ENCODE measurements around the gene ARFGAP2. TPM values are rescaled to one million over a fixed set of nuclear protein-coding genes. Genes with fewer than 3 reads are reported as not detected.

Gene ARFGAP2
- total RNA-seq, 1 donor from 2014 or later, result 110 TPM

DNA sequence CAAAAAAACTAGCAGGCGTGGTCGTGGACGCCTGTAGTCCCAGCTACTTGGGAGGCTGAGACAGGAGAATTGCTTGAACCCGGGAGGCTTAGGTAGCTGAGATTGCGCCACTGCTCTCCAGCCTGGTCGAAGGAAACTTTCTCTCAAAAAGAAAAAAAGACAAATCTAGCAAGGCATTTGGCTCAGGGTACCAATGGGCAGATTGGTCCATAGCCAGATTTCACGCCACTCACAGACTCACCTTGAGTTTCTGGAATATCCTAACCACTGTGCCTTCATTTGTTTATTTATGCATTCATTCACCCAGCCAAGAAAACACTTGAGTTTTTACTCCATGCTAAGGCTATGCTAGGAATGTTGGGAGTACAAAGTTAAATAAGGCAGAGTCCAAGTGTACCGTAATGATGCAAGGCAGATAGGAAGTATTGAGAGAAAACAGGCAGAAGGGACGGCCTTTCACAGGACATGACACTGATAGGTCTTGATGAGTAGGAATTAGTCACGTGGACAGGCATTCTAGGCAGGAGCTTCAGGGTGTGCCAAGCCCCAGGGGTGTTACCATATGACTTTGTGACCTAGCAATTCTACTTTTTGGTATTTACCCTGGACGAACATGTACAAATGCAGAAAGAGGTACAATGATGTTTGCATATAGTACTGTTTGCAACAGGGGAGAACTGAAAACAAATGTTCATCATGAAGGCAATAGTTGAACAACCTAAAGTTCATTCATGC, 12.6 kb upstream of the ARFGAP2 start:
- Mint-ChIP-seq H3K4me3 (peak overlapping the region; percentile 7), H3K4me1 (peaks cover 32% of the 10 kb centered on the region), H3K27ac (ENCODE audit: unreplicated experiment) (no peak overlapping the region), H3K9me3 (no peaks in the 10 kb centered on the region), H3K36me3 (ENCODE audit: low read depth) (no peaks in the 10 kb centered on the region), H3K27me3 (ENCODE audit: low read depth) (peaks cover 77% of the 10 kb centered on the region)
- TF ChIP-seq, protein P1, sequence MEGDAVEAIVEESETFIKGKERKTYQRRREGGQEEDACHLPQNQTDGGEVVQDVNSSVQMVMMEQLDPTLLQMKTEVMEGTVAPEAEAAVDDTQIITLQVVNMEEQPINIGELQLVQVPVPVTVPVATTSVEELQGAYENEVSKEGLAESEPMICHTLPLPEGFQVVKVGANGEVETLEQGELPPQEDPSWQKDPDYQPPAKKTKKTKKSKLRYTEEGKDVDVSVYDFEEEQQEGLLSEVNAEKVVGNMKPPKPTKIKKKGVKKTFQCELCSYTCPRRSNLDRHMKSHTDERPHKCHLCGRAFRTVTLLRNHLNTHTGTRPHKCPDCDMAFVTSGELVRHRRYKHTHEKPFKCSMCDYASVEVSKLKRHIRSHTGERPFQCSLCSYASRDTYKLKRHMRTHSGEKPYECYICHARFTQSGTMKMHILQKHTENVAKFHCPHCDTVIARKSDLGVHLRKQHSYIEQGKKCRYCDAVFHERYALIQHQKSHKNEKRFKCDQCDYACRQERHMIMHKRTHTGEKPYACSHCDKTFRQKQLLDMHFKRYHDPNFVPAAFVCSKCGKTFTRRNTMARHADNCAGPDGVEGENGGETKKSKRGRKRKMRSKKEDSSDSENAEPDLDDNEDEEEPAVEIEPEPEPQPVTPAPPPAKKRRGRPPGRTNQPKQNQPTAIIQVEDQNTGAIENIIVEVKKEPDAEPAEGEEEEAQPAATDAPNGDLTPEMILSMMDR (conservative IDR thresholded peaks at IDR 0.05), result no peak
- no peak for DNase-seq (ENCODE audit: low read depth, low spot score)

DNA sequence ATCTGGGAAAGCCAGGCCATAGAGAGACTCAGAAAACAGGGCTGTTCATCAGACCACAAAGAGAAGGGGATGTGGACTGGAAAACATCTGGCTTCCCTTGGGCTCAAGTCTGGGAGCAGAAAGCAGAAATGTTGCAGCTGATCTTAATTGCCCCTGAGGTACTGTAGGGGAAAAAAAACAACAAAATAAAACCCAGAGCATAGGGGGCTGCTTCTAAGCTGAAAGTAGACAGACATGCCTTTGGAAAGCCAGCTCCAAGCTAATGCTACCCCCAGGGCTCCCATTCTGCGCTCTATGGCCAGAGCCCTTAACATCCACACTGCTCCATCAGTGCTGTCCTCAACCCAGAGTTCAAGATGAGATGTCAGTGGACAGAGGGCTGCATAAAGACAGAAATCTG, 11.6 kb upstream of the ARFGAP2 start:
- peaks cover 82% of the 10 kb centered on the region for H3K27me3 Mint-ChIP-seq (ENCODE audit: low read depth)
- H3K4me1 Mint-ChIP-seq, result peaks cover 25% of the 10 kb centered on the region
- no peaks in the 10 kb centered on the region for H3K9me3 Mint-ChIP-seq
- H3K36me3 Mint-ChIP-seq (ENCODE audit: low read depth), result no peaks in the 10 kb centered on the region
- no peak for DNase-seq (ENCODE audit: low read depth, low spot score)
- TF ChIP-seq, protein P1 (conservative IDR thresholded peaks at IDR 0.05), result no peak
- no peak overlapping the region for H3K27ac Mint-ChIP-seq (ENCODE audit: unreplicated experiment)
- no peak overlapping the region for H3K4me3 Mint-ChIP-seq

DNA sequence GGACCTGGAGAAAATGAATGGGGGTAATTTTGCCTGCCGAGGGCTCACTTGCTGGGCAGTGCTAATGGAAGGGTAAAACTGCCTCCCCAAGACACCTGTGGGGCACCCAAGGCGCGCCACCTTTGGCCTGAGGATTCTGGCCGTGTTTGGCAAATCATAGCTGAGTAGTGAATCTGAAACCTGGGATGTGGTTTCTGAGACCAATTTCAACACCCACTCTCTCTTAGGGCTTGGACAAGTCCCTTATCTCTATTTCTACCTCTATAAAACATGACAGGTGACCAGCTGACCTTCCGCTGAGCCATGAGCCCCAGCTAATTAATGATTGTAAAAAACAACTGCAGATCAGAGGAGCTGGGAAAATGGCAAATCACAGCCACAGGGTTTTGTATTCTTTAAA, 11.0 kb upstream of the ARFGAP2 start:
- H3K36me3 Mint-ChIP-seq (ENCODE audit: low read depth), result no peaks in the 10 kb centered on the region
- TF ChIP-seq, protein P1 (conservative IDR thresholded peaks at IDR 0.05), result no peak
- H3K27me3 Mint-ChIP-seq (ENCODE audit: low read depth), result peaks cover 80% of the 10 kb centered on the region
- no peaks in the 10 kb centered on the region for H3K9me3 Mint-ChIP-seq
- H3K27ac Mint-ChIP-seq (ENCODE audit: unreplicated experiment), result no peak overlapping the region
- DNase-seq (ENCODE audit: low read depth, low spot score), result no peak
- H3K4me3 Mint-ChIP-seq, result peak overlapping the region; percentile 88
- peaks cover 23% of the 10 kb centered on the region for H3K4me1 Mint-ChIP-seq

DNA sequence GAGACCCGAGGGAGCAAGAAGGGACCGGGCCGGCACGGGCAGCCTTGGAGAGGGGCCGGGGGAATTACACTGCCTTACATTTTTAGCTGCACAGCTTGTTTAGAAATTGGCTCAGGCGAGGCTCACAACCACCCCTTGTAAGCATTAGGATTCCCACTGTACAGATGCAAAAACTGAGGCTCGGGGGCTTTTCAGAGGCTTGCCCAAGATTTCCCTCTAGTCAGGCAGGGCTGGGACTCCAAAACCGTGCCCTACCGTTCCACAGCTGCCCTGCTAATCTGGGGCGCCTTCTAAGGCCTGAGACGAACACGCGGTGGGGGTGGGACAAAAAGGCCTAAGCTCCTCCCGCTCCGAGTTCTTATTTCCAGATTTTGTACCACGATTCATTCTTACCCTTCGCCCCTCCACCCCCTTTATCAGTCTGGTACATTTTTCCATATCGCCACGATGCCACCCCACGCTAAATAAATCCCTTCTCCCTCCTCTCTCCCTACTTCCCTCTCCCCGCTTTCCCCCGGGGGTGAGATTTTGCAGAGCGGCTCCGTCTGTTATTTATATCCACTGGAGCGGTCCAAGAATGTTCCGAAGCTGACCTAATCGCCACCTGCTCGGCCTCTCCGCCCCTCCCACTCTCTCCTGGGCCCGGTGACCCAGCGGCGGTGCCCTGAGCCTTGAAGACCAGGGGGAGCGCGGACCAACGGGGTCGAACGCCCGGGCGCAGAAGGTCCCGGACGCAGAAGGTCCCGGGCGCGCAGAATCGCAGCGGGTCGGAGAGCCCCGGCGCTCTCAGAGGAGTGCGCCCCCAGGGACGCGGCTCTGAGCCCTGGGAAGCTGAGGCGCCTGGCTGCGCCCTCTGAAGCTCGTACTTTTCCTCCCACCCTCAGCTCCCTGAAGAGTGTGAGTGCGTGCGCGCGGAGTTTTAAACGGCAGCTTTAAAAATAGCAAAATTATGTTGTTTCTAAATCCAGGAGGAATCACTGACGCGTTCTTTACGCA, 10.3 kb upstream of the ARFGAP2 start:
- no peaks in the 10 kb centered on the region for H3K9me3 Mint-ChIP-seq
- peaks cover 75% of the 10 kb centered on the region for H3K27me3 Mint-ChIP-seq (ENCODE audit: low read depth)
- H3K4me3 Mint-ChIP-seq, result peak overlapping the region; percentile 88
- no peaks in the 10 kb centered on the region for H3K36me3 Mint-ChIP-seq (ENCODE audit: low read depth)
- peaks cover 23% of the 10 kb centered on the region for H3K4me1 Mint-ChIP-seq
- H3K27ac Mint-ChIP-seq (ENCODE audit: unreplicated experiment), result no peak overlapping the region
- TF ChIP-seq, protein P1 (conservative IDR thresholded peaks at IDR 0.05), result peak; percentile 23
- peak; percentile 26 for DNase-seq (ENCODE audit: low read depth, low spot score)

DNA sequence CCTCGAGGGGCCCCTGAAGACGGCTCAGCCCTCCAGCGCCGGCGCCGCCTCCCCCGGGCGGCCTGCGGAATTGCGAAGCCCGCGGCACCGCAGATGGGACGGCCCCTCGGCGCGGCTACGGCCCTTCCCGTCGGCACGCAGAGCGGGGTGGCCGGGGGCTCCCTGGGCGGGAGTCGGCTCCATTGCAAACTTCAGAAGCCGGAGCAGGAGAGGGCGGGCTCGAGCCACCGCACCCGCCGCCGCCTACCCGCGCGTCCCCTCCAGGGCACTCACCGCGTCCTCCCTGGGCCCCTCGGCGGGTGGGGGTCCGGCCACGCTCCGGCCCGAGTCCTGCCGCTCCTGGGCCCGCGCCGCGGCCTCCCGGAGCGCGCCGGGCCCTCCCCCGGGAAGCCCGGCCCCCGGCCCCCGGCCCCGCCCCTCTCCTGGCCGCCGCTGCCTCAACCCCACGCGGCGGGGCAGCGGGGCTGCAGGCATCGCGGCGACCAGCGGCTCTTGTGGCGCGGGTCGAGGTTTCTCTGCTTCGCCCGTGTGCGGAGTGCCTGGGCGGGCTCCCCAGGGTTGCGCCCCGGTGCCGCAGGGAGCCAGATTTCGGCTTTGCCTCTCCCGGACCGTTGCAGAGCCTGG, 9.5 kb upstream of the ARFGAP2 start, which contains the start of gene PACSIN3:
Gene PACSIN3, minus strand, starts transcription at position 359 of the 624 bp plus-strand sequence. CDS start 3,707 bp downstream, outside the sequence.
- Mint-ChIP-seq H3K4me1 (peaks cover 20% of the 10 kb centered on the region), H3K27me3 (ENCODE audit: low read depth) (peaks cover 69% of the 10 kb centered on the region), H3K4me3 (peak within 1 kb of the TSS; percentile 88), H3K36me3 (ENCODE audit: low read depth) (no peaks in the 10 kb centered on the region), H3K27ac (ENCODE audit: unreplicated experiment) (peak within 1 kb of the TSS; percentile 57), H3K9me3 (no peaks in the 10 kb centered on the region)
- TF ChIP-seq, protein P1 (conservative IDR thresholded peaks at IDR 0.05), result peak; percentile 47
- DNase-seq (ENCODE audit: low read depth, low spot score), result peak; percentile 47
